Jurkat, Clone E6-1 (cell line): ENCODE data around the gene BLTP3B.

Source experiments
- DNase-seq: peaks from one replicate; pipeline ENCODE4 v3.0.0-alpha.2; 2011; ENCODE audit warnings: low read depth, low spot score
- H3K4me3 ChIP-seq: 2 replicates; pipeline ENCODE4 v1.5.1; 2011; ENCODE audit warnings: mild to moderate bottlenecking, low read length, control low read depth, moderate library complexity

The BLTP3B gene

GRCh38 chr12:100127766-100128511 lies 14.7 kb downstream of the BLTP3B start:
- H3K4me3 ChIP-seq = no peak overlapping the region
- DNase-seq = peak; percentile 65

- H3K4me3 ChIP-seq = no peak overlapping the region
- no peak for DNase-seq
These were observed 19.2 kb downstream of the BLTP3B start for GRCh38 chr12:100123316-100124095.

GRCh38 chr12:100120355-100120754 lies 22.3 kb downstream of the BLTP3B start:
- no peak overlapping the region for H3K4me3 ChIP-seq
- no peak for DNase-seq

GRCh38 chr12:100115291-100115690 lies 27.4 kb downstream of the BLTP3B start:
- no peak for DNase-seq
- H3K4me3 ChIP-seq = no peak overlapping the region

- no peak overlapping the region for H3K4me3 ChIP-seq
- no peak for DNase-seq
These were observed 28.1 kb downstream of the BLTP3B start for GRCh38 chr12:100114574-100114973.

- no peak for DNase-seq
- no peak overlapping the region for H3K4me3 ChIP-seq
These were observed 32.4 kb downstream of the BLTP3B start for GRCh38 chr12:100110276-100110675.

GRCh38 chr12:100106861-100107260 lies 35.8 kb downstream of the BLTP3B start:
- H3K4me3 ChIP-seq = no peak overlapping the region
- no peak for DNase-seq

- no peak for DNase-seq
- no peak overlapping the region for H3K4me3 ChIP-seq
These were observed 37.0 kb downstream of the BLTP3B start for GRCh38 chr12:100105661-100106060.

- no peak for DNase-seq
- no peak overlapping the region for H3K4me3 ChIP-seq
These were observed 41.7 kb downstream of the BLTP3B start for GRCh38 chr12:100101000-100101399.
